DOHH2 (cell line): ENCODE measurements around the gene RBMS3.

ENCODE experiments used
- EZH2phosphoT487 ChIP-seq: fragments of 200-600 bp; sonication (generic); IDR thresholded peaks from 2 replicates; pipeline ENCODE4 v1.6.1; 2017; ENCODE audit warnings: borderline replicate concordance, mild to moderate bottlenecking, antibody characterized with exemption, low read length, moderate library complexity, mixed read lengths
- TF ChIP-seq, protein P1 (sequence below): fragments of 200-600 bp; sonication (generic); IDR thresholded peaks from one replicate; pipeline ENCODE4 v1.5.1; 2014; ENCODE audit warnings: antibody characterized with exemption, mild to moderate bottlenecking, low read depth, low read length; ENCODE audit not compliant: poor library complexity, severe bottlenecking

GRCh38 chr3:29590461-29590860 lies 309.6 kb downstream of the RBMS3 start:
- TF ChIP-seq, protein P1, sequence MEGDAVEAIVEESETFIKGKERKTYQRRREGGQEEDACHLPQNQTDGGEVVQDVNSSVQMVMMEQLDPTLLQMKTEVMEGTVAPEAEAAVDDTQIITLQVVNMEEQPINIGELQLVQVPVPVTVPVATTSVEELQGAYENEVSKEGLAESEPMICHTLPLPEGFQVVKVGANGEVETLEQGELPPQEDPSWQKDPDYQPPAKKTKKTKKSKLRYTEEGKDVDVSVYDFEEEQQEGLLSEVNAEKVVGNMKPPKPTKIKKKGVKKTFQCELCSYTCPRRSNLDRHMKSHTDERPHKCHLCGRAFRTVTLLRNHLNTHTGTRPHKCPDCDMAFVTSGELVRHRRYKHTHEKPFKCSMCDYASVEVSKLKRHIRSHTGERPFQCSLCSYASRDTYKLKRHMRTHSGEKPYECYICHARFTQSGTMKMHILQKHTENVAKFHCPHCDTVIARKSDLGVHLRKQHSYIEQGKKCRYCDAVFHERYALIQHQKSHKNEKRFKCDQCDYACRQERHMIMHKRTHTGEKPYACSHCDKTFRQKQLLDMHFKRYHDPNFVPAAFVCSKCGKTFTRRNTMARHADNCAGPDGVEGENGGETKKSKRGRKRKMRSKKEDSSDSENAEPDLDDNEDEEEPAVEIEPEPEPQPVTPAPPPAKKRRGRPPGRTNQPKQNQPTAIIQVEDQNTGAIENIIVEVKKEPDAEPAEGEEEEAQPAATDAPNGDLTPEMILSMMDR: no peak
- no peak for TF ChIP-seq EZH2phosphoT487
